T follicular helper cell (primary cell): Measurements from ENCODE around the gene KCNMA1.
"Not testable (repeated sequence)": the region's sequence is repeated elsewhere in the genome, so short reads cannot be mapped to it uniquely, and the experiment has no call there.

ENCODE experiments used
- DNase-seq: peaks from one replicate; pipeline ENCODE4 v3.0.0-alpha.2; 2020; ENCODE audit warnings: low read depth

Gene KCNMA1

GRCh38 chr10:77532068-77532467 lies 105.5 kb downstream of the KCNMA1 start:
- DNase-seq: no peak

GRCh38 chr10:77531441-77532001 lies 106.1 kb downstream of the KCNMA1 start:
- DNase-seq: no peak

- no peak for DNase-seq
Observed at GRCh38 chr10:77530011-77530410, 107.6 kb downstream of the KCNMA1 start.

- DNase-seq: no peak
Observed at GRCh38 chr10:77529050-77529576, 108.5 kb downstream of the KCNMA1 start.

- DNase-seq: no peak
Observed at GRCh38 chr10:77527839-77528238, 109.8 kb downstream of the KCNMA1 start.

GRCh38 chr10:77526868-77527617 lies 110.6 kb downstream of the KCNMA1 start:
- DNase-seq: no peak

- no peak for DNase-seq
Observed at GRCh38 chr10:77524281-77524711, 113.3 kb downstream of the KCNMA1 start.

GRCh38 chr10:77522268-77522809 lies 115.3 kb downstream of the KCNMA1 start:
- no peak for DNase-seq

GRCh38 chr10:77520995-77521394 lies 116.6 kb downstream of the KCNMA1 start:
- DNase-seq: no peak

GRCh38 chr10:77520290-77520689 lies 117.3 kb downstream of the KCNMA1 start:
- no peak for DNase-seq

- DNase-seq: not testable (repeated sequence)
Observed at GRCh38 chr10:77519791-77520190, 117.8 kb downstream of the KCNMA1 start.

- no peak for DNase-seq
Observed at GRCh38 chr10:77518910-77519274, 118.7 kb downstream of the KCNMA1 start.

GRCh38 chr10:77518241-77518909 lies 119.2 kb downstream of the KCNMA1 start:
- no peak for DNase-seq

GRCh38 chr10:77516575-77516974 lies 121.0 kb downstream of the KCNMA1 start:
- DNase-seq: no peak

- DNase-seq: no peak
Observed at GRCh38 chr10:77514870-77515269, 122.7 kb downstream of the KCNMA1 start.

GRCh38 chr10:77513781-77514331 lies 123.8 kb downstream of the KCNMA1 start:
- DNase-seq: no peak

GRCh38 chr10:77513220-77513619 lies 124.4 kb downstream of the KCNMA1 start:
- no peak for DNase-seq

GRCh38 chr10:77512219-77512578 lies 125.4 kb downstream of the KCNMA1 start:
- DNase-seq: no peak

- DNase-seq: no peak
Observed at GRCh38 chr10:77511498-77512218, 126.0 kb downstream of the KCNMA1 start.

GRCh38 chr10:77510695-77511094 lies 126.9 kb downstream of the KCNMA1 start:
- no peak for DNase-seq

GRCh38 chr10:77510294-77510693 lies 127.3 kb downstream of the KCNMA1 start:
- DNase-seq: no peak

- DNase-seq: no peak
Observed at GRCh38 chr10:77509391-77509790, 128.2 kb downstream of the KCNMA1 start.
